NCI-H187 treated with DMSO at 0.1 percent for 48 hours (cell line): Measurements from ENCODE around the gene OR10A6.

Experiments
- DNase-seq: peaks from one replicate; lab custom pipeline; 2025; lab: John Stamatoyannopoulos, UW

The OR10A6 gene, protein sequence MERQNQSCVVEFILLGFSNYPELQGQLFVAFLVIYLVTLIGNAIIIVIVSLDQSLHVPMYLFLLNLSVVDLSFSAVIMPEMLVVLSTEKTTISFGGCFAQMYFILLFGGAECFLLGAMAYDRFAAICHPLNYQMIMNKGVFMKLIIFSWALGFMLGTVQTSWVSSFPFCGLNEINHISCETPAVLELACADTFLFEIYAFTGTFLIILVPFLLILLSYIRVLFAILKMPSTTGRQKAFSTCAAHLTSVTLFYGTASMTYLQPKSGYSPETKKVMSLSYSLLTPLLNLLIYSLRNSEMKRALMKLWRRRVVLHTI

DNA sequence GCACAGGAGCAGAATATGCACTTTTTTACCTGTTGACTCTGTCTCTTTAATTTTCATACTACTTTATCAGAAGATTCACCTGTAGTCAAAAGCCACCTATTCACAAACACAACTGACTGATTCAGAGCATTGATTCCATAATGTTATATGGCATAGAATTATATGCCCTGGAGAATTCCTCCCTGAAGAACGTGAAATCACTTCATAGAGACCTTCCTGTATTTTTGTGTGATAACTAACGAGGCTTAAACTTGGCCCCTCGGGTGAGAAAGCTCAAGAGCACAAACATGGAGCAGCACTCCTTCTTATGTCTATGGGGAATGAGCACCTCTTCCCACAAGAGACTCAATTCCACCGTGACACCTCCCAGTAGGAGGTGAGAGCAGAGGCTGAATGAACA, at the start of gene OR10A6:
Gene OR10A6 (minus strand): TSS at position 101 of the 400 bp plus-strand sequence. CDS start 2,606 bp downstream, outside the sequence.
- no peak for DNase-seq

- DNase-seq = no peak
Measured at GRCh38 chr11:7977232-7977917, 46.3 kb upstream of the OR10A6 start.

GRCh38 chr11:7974668-7975067, 43.6 kb upstream of the OR10A6 start:
- no peak for DNase-seq

- no peak for DNase-seq
Measured at GRCh38 chr11:7973011-7973410, 41.9 kb upstream of the OR10A6 start.

DNA sequence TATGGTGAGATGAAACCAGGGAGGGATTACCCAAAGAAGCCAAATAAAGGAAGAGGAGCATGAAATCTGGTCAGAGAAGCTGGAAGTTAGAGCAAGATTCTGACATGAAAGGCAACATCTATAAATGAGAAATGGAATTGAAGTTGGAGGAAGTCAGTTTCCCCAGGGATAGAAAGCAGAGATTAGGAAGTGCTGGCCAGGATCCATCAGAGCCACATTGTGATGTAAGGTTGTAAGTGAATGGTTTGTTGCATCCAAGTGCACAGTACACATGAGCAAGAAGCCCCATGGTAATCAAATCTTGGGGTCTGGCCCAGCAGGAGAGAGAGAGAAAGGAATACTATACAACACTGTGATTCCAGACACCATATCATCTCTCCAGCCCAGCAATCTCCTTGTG, 40.8 kb upstream of the OR10A6 start:
- no peak for DNase-seq

GRCh38 chr11:7969756-7970646, 38.9 kb upstream of the OR10A6 start:
- DNase-seq = no peak

DNA sequence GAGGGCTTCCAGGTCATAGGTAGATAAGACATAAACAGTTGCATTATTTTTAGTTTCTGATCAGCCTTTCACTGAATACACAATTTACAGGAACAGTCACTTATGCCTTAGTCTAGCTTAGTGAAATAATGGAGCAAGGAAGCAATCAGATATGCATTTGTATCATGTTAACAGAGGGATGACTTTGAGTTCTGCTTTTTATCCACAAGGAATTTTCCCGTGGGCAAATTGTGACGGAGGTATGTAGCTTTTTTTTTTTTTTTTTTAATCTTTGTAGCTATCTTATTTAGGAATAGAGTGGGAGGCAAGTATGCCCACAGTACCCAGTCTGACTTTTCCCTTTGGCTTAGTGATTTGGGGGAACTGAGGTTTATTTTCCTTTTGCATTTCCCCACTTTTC, 37.6 kb upstream of the OR10A6 start:
- no peak for DNase-seq

GRCh38 chr11:7967826-7968225, 36.8 kb upstream of the OR10A6 start:
- no peak for DNase-seq

DNA sequence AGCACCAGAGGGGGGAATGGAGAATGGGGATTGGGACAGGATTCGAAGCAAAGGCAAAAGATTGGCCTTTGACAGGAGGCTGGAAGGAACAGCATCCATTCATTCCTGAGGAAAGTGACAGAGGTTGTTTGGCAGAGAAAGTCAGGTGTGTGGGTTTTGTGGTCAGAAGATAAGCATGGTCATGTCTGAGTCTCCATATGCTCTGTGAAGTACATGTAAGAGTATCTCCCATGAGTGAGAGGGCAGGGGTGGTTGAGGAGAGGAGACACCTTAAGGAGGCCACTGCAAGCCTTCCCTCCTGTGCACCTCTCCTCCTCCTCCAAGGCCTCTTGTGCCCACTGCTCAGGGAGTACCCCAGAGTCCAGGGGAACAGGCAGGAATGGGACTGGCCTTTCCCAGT, 36.0 kb upstream of the OR10A6 start:
- no peak for DNase-seq

DNA sequence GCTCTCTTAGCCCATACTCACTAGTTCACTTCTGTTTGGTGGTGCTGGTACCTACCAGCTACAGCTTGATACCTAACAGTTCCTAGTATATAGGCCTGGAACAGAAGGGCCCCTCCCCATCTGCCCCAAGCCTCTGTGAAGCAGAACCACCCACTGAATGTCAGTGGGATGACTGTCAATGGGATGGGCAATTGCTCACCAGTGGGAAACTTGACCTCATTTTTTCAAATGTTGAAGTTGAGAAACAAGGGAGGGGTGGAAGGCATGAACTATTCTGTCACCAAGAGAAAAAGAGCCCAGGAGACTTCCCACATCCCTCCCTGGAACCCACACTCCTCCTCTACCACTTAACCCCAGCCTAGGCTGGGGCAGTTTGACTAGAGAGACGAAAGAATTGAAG, 34.3 kb upstream of the OR10A6 start, which contains the start of gene NLRP10:
Gene NLRP10 (minus strand): TSS at position 62 of the 400 bp plus-strand sequence. CDS start 1,952 bp downstream, outside the sequence.
- no peak for DNase-seq

DNA sequence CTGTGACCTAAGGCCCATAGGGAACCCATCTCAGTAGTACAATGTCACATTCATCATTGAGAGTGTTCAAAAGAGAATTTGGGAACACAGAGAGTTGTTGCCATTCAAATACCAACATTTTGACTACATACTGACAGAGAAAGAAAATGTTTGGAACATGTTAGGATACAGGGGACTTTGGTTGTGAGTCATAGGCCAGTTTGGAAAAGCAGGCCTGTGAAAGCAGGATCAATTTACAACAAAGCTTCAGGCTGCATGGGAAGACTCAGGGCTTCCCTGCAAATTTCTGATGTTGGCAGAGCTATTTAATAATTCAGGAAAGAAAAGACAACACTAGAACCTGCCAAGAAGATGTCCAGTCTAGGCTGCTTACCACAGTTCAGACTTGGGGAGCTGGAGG, 33.8 kb upstream of the OR10A6 start:
- no peak for DNase-seq

DNA sequence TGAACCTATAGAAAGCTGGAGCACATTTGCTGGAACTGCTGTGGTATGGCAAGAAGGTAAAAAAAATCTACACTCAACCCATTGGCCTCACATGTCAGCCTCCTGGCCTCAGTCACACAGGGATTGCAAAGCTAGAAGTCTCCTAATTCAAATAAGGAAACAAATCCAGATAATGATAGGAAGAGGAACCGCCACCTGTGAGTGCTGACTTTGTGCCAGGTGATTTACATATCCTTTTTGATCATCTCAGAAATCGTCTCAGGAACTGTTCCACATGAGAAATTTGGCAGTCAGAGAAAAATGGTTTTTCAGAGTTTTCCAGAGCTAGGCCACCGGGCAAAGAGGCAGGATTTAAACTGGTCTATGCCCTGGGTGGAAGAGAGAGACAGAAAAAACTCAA, 33.2 kb upstream of the OR10A6 start:
- DNase-seq = no peak

DNA sequence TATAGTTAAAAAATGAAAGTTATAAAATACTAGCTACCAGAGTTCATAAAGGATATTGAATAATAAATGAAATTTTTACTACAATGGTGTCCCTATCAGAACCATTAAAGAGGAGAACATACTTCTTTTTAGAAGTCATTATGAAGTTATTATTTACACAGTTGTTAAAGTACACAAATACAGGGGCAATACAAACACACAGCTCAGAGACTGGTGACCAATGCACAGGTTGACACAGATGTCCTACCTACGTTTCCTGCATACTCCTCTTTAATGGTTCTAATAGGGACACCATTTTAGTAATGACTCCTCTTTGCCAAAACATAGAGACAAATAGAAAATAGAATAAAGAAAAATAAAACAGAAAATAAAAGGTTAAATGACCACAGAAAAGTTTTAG, 24.1 kb upstream of the OR10A6 start:
- DNase-seq = no peak

- DNase-seq = no peak
Measured at GRCh38 chr11:7949934-7950333, 18.9 kb upstream of the OR10A6 start.

DNA sequence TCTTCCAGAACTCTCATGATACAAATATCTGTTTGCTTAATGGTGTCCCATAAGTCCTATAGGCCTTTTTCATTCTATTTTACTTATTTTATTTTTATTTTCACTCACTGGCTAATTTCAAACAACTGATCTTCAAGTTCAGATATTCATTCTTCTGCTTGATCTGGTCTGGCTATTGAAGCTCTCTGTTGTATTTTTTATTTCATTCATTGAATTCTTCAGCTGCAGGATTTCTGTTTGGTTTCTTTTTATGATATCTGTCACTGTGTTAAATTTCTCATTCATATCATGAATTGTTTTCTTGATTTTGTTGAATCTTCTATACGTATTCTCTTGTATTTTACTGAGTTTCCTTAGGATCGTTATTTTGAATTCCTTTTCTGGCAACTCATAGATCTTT, 13.1 kb upstream of the OR10A6 start:
- DNase-seq = no peak

GRCh38 chr11:7941608-7942007, 10.5 kb upstream of the OR10A6 start, which contains the start of gene OR10A3:
OR10A3 (minus strand) TSS chr11:7941708; CDS start chr11:7939520, 2,188 bp downstream.
- DNase-seq = no peak

- no peak for DNase-seq
Measured at GRCh38 chr11:7941146-7941545, 10.1 kb upstream of the OR10A6 start.

GRCh38 chr11:7936615-7937014, 5.5 kb upstream of the OR10A6 start:
- no peak for DNase-seq

- DNase-seq = no peak
Measured at GRCh38 chr11:7927635-7928034, 3.4 kb downstream of the OR10A6 start.

DNA sequence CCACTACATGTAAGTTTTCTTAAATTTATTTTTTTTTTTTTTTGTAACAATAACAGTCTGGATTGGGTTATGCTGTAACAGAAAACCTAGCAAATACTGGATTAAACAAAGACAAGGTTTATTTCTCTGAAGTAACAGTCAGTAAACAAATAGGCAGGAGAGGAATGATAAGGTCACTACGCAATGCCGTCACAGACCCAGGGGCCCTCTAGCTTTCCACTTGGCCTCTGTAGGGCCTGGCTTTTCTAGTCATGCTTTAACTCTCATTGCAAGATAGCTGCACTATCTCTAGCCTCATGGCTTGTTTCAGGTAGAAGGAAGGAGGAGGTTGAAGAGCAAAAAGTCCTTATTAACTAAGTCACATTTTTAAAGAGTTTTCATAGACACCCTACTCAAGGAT, 6.5 kb downstream of the OR10A6 start:
- no peak for DNase-seq

GRCh38 chr11:7918141-7918540, 12.9 kb downstream of the OR10A6 start:
- DNase-seq = no peak

DNA sequence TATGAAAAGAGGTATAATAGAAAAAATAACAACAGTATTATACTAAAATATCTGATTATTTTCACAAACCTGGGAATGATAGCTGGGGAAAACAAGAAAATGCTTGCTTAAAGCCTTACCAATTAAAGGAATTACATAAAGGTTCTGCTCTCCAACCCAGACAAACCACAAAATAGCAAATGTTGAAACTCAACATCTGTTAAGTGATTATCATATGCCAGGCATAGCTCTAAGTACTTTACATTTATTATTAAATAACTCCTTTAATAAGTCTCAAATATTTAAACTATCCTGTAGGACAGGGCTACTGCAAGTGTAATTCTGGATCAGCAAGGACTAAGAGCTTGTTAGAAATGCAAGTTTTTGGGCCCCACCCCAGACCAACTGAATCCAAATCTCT, 20.1 kb downstream of the OR10A6 start:
- DNase-seq = no peak
